Endothelial cell of umbilical vein (primary cell): ENCODE measurements around the gene ESYT3. TPM values are rescaled to one million over a fixed set of nuclear protein-coding genes. Genes with fewer than 3 reads are reported as not detected.

ENCODE experiments used
- BruUV-seq: library from RNA; stranded (reverse); fragments of 400-500 nt; replicated peaks from 2 replicates; lab custom pipeline; 2021; lab: Mats Ljungman, UMichigan
- CTCF ChIA-PET: fragments of 300-600, 350-600 bp; sonication (Branson Sonifier 250); formaldehyde crosslinking; loops from one replicate; lab custom pipeline; 2021; ENCODE audit warnings: antibody characterized with exemption, inconsistent platforms; lab: Charles Lee
- POLR2A ChIA-PET: fragments of 300-600, 350-600 bp; sonication (Branson Sonifier 250); formaldehyde crosslinking; loops from one replicate; lab custom pipeline; 2021; ENCODE audit warnings: antibody characterized with exemption, inconsistent platforms; lab: Charles Lee
- DNase-seq: peaks from one replicate; pipeline ENCODE4 v3.0.0-alpha.2; 2011; ENCODE audit warnings: low read depth, low spot score
- FAIRE-seq: peaks from 2 replicates; lab custom pipeline; 2011; peaks lifted over from hg19 to GRCh38; lab: Jason Lieb, UNC
- H2AFZ ChIP-seq: 2 replicates; pipeline ENCODE4 v1.6.0; 2012; ENCODE audit warnings: low read depth, low read length, control low read depth, inconsistent platforms
- H3K27ac ChIP-seq: 2 replicates; pipeline ENCODE4 v1.5.1; 2011; ENCODE audit warnings: low read depth, mild to moderate bottlenecking, control low read depth, low read length, moderate library complexity; ENCODE audit not compliant: insufficient read depth
- H3K27me3 ChIP-seq, 2 experiments: 2 replicates each; pipeline versions ENCODE4 v1.6.0 to v1.6.1; 2011; ENCODE audit warnings: low read length in 2 of 2, mixed read lengths in 1 of 2; ENCODE audit not compliant: control insufficient read depth in 2 of 2, insufficient read depth in 2 of 2
- H3K36me3 ChIP-seq, 2 experiments: 2 replicates in 1 of 2; 3 replicates in 1 of 2; pipeline ENCODE4 v1.5.1; 2011; ENCODE audit warnings: low read length in 2 of 2, mild to moderate bottlenecking in 1 of 2, moderate library complexity in 1 of 2; ENCODE audit not compliant: control insufficient read depth in 2 of 2, insufficient read depth in 2 of 2; ENCODE audit errors: extremely low read depth in 1 of 2
- H3K4me1 ChIP-seq: 3 replicates; pipeline ENCODE4 v1.5.1; 2011; ENCODE audit warnings: mild to moderate bottlenecking, low read length; ENCODE audit not compliant: control insufficient read depth, insufficient read depth; ENCODE audit errors: extremely low read depth
- H3K4me2 ChIP-seq: 2 replicates; pipeline ENCODE4 v1.6.1; 2011; ENCODE audit warnings: low read length, control low read depth, mixed read lengths; ENCODE audit not compliant: insufficient read depth
- H3K4me3 ChIP-seq, 3 experiments: fragments of 200-600 bp in 1 of 3; sonication (generic), shearing (Covaris generic) in 1 of 3; replicated peaks in 1 of 3; 2 replicates each; pipeline ENCODE4 v1.5.1; 2011 to 2016; ENCODE audit warnings: control low read depth in 3 of 3, low read length in 3 of 3, mild to moderate bottlenecking in 2 of 3, inconsistent platforms in 1 of 3, low read depth in 1 of 3, moderate library complexity in 1 of 3; ENCODE audit not compliant: insufficient read depth in 1 of 3
- H3K79me2 ChIP-seq: 2 replicates; pipeline ENCODE4 v1.6.0; 2012; ENCODE audit warnings: low read length, inconsistent platforms; ENCODE audit not compliant: control insufficient read depth, insufficient read depth
- H3K9ac ChIP-seq: replicated peaks from 2 replicates; pipeline ENCODE3; 2011; ENCODE audit warnings: low read length, control low read depth; ENCODE audit not compliant: insufficient read depth; ENCODE audit errors: extremely low read depth
- H3K9me1 ChIP-seq: replicated peaks from 3 replicates; pipeline ENCODE4 v1.6.0; 2011; ENCODE audit warnings: mild to moderate bottlenecking, low read length; ENCODE audit not compliant: control insufficient read depth, insufficient read depth; ENCODE audit errors: extremely low read depth
- H3K9me3 ChIP-seq: replicated peaks from 2 replicates; pipeline ENCODE4 v1.5.1; 2012; ENCODE audit warnings: low read length, inconsistent platforms; ENCODE audit not compliant: control insufficient read depth, insufficient read depth
- H4K20me1 ChIP-seq: replicated peaks from 2 replicates; pipeline ENCODE3; 2011; ENCODE audit warnings: mild to moderate bottlenecking, low read length; ENCODE audit not compliant: control insufficient read depth, insufficient read depth; ENCODE audit errors: extremely low read depth
- EZH2 ChIP-seq: IDR thresholded peaks from 2 replicates; pipeline ENCODE4 v1.6.1; 2012; ENCODE audit warnings: borderline replicate concordance, low read depth, mild to moderate bottlenecking, moderate library complexity, low read length, inconsistent platforms; ENCODE audit not compliant: severe bottlenecking
- FOS ChIP-seq: IDR thresholded peaks from 2 replicates; pipeline ENCODE4 v1.6.1; 2011; ENCODE audit warnings: mild to moderate bottlenecking, low read length, moderate library complexity, borderline replicate concordance; ENCODE audit not compliant: insufficient read depth
- JUN ChIP-seq: IDR thresholded peaks from 2 replicates; pipeline ENCODE4 v1.6.1; 2011; ENCODE audit warnings: borderline replicate concordance, low read depth; ENCODE audit not compliant: insufficient read length, insufficient read depth
- MYC ChIP-seq: IDR thresholded peaks from one replicate; pipeline ENCODE4 v1.6.1; 2011; ENCODE audit warnings: mild to moderate bottlenecking, low read depth, low read length
- POLR2AphosphoS5 ChIP-seq: IDR thresholded peaks from 2 replicates; pipeline ENCODE4 v1.6.1; 2012; ENCODE audit warnings: low read depth, mild to moderate bottlenecking, control low read depth, low read length, moderate library complexity; ENCODE audit not compliant: insufficient read depth
- dilution Hi-C: fragments of 300-500 bp; cut with MboI; formaldehyde crosslinking; loops from one replicate; pipeline ENCODE4 v1.15.0; 2019; ENCODE audit warnings: low sequenced_read_pairs; ENCODE audit not compliant: extremely low pct_ligation_motif_present
- intact Hi-C: fragments of 100-400 bp; cut with micrococcal nuclease; formaldehyde crosslinking; loops from one replicate; pipeline ENCODE4 v1.10.0; 2022
- polyA plus RNA-seq, 4 experiments: library from polyadenylated mRNA; depleted of rRNA in 3 of 4; stranded (reverse) in 3 of 4; unstranded in 1 of 4; fragments of >200 nt; gene quantifications; 2 replicates each; pipeline versions ENCODE4 v1.2.1 to v1.2.3, GENCODE V29; 2011 to 2012; ENCODE audit warnings: missing spikeins in 1 of 4
- total RNA-seq: library from RNA; stranded (reverse); gene quantifications from 2 replicates; pipeline ENCODE4 v1.2.3, GENCODE V29; 2021
- TF ChIP-seq, protein P1 (sequence below): IDR thresholded peaks from 2 replicates; pipeline ENCODE4 v1.6.1; 2011; ENCODE audit not compliant: insufficient read depth, insufficient read length
- TF ChIP-seq, protein P2 (sequence below), 2 donors: IDR thresholded peaks; 1 replicate in 1 of 2; 2 replicates in 1 of 2; pipeline ENCODE4 v1.5.1; 2011; ENCODE audit warnings: low read length in 2 of 2, mild to moderate bottlenecking in 2 of 2, moderate library complexity in 2 of 2, control low read depth in 1 of 2, inconsistent platforms in 1 of 2, low read depth in 1 of 2; ENCODE audit not compliant: insufficient read depth in 1 of 2; ENCODE audit errors: extremely low read depth in 1 of 2

The ESYT3 gene
- total and polyA plus RNA-seq, 2 donors (not counting 3 experiments of a cell fraction or from before 2014, with no cell fraction given): not detected

DNA sequence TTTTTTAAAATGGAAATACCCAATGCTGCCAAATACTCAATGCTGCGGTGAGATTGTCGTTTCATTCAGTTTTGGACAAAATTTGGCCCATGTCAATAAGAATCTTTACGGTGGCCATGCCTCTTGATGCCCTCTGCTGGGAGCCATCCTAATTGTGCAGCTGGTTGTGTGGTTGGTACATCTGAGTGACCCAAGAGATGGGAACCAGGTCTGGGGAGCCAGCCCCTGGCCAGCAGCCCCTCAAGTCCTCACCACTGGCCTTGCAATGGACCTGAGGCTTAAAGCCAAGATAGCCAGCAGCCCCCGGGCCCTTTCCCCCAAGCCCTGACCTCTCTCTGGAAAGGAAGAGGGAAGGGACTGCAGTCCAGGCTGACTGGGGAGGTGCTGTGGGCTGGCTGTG is 36.4 kb upstream of the ESYT3 start:
- CTCF ChIA-PET: interaction anchor here (2.6 kb wide), 1 partner anchor 217 kb away, joined by 8 read pairs; no protein-coding TSS in a partner anchor
- H2AFZ ChIP-seq: no peak overlapping the region
- TF ChIP-seq, protein P1, sequence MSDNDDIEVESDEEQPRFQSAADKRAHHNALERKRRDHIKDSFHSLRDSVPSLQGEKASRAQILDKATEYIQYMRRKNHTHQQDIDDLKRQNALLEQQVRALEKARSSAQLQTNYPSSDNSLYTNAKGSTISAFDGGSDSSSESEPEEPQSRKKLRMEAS: no peak
- TF ChIP-seq JUN: no peak
- TF ChIP-seq POLR2AphosphoS5: no peak
- no peak for TF ChIP-seq MYC
- TF ChIP-seq EZH2: no peak
- TF ChIP-seq, protein P2, sequence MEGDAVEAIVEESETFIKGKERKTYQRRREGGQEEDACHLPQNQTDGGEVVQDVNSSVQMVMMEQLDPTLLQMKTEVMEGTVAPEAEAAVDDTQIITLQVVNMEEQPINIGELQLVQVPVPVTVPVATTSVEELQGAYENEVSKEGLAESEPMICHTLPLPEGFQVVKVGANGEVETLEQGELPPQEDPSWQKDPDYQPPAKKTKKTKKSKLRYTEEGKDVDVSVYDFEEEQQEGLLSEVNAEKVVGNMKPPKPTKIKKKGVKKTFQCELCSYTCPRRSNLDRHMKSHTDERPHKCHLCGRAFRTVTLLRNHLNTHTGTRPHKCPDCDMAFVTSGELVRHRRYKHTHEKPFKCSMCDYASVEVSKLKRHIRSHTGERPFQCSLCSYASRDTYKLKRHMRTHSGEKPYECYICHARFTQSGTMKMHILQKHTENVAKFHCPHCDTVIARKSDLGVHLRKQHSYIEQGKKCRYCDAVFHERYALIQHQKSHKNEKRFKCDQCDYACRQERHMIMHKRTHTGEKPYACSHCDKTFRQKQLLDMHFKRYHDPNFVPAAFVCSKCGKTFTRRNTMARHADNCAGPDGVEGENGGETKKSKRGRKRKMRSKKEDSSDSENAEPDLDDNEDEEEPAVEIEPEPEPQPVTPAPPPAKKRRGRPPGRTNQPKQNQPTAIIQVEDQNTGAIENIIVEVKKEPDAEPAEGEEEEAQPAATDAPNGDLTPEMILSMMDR (IDR thresholded peaks at IDR 0.05; ENCODE audit: extremely low read depth in 1 of 2, insufficient read depth in 1 of 2, low read depth in 1 of 2, low read length in 2 of 2): no peak
- TF ChIP-seq FOS: no peak
- H3K4me1 ChIP-seq: no peaks in the 10 kb centered on the region
- H3K9me1 ChIP-seq: no peaks in the 10 kb centered on the region
- intact Hi-C loops (no loop called here), dilution Hi-C loops (no loop called here)
- no peaks in the 10 kb centered on the region for H3K79me2 ChIP-seq
- H3K36me3 ChIP-seq: no peaks in the 10 kb centered on the region
- POLR2A ChIA-PET: no interaction called here
- H3K9ac ChIP-seq: no peak overlapping the region
- H3K27ac ChIP-seq: no peak overlapping the region
- DNase-seq (no peak), FAIRE-seq (no peak)
- no peaks in the 10 kb centered on the region for H4K20me1 ChIP-seq
- no TSS peak for BruUV-seq
- H3K27me3 ChIP-seq: no peaks in the 10 kb centered on the region
- H3K4me3 ChIP-seq: no peak overlapping the region
- no peaks in the 10 kb centered on the region for H3K9me3 ChIP-seq
- no peak overlapping the region for H3K4me2 ChIP-seq
